ENCODE results near the gene XPO6.

DNA sequence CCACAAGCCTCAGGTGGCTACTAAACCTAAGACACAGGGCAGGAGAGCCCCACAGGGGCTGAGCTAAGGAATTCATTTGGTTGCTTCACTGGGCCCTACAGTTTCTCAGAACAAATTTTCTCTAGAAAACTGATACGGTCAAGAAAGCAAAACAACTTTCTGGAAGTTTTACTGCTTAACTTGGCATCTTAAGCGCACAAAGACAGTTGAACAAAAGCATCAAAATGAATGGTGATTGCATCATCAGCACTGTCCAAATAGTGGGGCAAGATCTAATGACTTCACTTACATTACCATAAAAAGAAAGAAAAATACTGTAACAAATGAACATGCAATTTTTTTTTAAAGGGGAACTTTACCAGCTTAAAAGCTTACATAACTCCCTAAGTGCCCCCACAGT lies 47.6 kb downstream of the XPO6 start:
- TF ChIP-seq FOXM1 (IDR thresholded peaks at IDR 0.05; ENCODE audit: low read depth) (no peak), EP300 (IDR thresholded peaks at IDR 0.05; ENCODE audit: borderline replicate concordance in 1 of 2, low read depth in 1 of 2, low read length in 1 of 2) (no peak), RCOR1 (IDR thresholded peaks at IDR 0.05; ENCODE audit: low read length) (no peak), SMC3 (IDR thresholded peaks at IDR 0.05; ENCODE audit: low read depth, low read length) (no peak), POLR2AphosphoS5 (IDR thresholded peaks at IDR 0.05; ENCODE audit: low read depth, low read length) (no peak), TAF1 (IDR thresholded peaks at IDR 0.05; ENCODE audit: borderline replicate concordance, low read depth, low read length) (no peak), TCF12 (IDR thresholded peaks at IDR 0.05) (no peak), FOXJ3 (CRISPR knock-in tag; IDR thresholded peaks at IDR 0.05) (no peak)
- TF ChIP-seq, protein P1, sequence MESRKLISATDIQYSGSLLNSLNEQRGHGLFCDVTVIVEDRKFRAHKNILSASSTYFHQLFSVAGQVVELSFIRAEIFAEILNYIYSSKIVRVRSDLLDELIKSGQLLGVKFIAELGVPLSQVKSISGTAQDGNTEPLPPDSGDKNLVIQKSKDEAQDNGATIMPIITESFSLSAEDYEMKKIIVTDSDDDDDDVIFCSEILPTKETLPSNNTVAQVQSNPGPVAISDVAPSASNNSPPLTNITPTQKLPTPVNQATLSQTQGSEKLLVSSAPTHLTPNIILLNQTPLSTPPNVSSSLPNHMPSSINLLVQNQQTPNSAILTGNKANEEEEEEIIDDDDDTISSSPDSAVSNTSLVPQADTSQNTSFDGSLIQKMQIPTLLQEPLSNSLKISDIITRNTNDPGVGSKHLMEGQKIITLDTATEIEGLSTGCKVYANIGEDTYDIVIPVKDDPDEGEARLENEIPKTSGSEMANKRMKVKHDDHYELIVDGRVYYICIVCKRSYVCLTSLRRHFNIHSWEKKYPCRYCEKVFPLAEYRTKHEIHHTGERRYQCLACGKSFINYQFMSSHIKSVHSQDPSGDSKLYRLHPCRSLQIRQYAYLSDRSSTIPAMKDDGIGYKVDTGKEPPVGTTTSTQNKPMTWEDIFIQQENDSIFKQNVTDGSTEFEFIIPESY (IDR thresholded peaks at IDR 0.05; ENCODE audit: borderline replicate concordance, low read depth), result no peak
- TF ChIP-seq, protein P2, sequence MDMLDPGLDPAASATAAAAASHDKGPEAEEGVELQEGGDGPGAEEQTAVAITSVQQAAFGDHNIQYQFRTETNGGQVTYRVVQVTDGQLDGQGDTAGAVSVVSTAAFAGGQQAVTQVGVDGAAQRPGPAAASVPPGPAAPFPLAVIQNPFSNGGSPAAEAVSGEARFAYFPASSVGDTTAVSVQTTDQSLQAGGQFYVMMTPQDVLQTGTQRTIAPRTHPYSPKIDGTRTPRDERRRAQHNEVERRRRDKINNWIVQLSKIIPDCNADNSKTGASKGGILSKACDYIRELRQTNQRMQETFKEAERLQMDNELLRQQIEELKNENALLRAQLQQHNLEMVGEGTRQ (IDR thresholded peaks at IDR 0.05; ENCODE audit: borderline replicate concordance, low read depth, low read length), result no peak
- TF ChIP-seq, protein P3, sequence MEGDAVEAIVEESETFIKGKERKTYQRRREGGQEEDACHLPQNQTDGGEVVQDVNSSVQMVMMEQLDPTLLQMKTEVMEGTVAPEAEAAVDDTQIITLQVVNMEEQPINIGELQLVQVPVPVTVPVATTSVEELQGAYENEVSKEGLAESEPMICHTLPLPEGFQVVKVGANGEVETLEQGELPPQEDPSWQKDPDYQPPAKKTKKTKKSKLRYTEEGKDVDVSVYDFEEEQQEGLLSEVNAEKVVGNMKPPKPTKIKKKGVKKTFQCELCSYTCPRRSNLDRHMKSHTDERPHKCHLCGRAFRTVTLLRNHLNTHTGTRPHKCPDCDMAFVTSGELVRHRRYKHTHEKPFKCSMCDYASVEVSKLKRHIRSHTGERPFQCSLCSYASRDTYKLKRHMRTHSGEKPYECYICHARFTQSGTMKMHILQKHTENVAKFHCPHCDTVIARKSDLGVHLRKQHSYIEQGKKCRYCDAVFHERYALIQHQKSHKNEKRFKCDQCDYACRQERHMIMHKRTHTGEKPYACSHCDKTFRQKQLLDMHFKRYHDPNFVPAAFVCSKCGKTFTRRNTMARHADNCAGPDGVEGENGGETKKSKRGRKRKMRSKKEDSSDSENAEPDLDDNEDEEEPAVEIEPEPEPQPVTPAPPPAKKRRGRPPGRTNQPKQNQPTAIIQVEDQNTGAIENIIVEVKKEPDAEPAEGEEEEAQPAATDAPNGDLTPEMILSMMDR (IDR thresholded peaks at IDR 0.05), result no peak
- TF ChIP-seq, protein P4, sequence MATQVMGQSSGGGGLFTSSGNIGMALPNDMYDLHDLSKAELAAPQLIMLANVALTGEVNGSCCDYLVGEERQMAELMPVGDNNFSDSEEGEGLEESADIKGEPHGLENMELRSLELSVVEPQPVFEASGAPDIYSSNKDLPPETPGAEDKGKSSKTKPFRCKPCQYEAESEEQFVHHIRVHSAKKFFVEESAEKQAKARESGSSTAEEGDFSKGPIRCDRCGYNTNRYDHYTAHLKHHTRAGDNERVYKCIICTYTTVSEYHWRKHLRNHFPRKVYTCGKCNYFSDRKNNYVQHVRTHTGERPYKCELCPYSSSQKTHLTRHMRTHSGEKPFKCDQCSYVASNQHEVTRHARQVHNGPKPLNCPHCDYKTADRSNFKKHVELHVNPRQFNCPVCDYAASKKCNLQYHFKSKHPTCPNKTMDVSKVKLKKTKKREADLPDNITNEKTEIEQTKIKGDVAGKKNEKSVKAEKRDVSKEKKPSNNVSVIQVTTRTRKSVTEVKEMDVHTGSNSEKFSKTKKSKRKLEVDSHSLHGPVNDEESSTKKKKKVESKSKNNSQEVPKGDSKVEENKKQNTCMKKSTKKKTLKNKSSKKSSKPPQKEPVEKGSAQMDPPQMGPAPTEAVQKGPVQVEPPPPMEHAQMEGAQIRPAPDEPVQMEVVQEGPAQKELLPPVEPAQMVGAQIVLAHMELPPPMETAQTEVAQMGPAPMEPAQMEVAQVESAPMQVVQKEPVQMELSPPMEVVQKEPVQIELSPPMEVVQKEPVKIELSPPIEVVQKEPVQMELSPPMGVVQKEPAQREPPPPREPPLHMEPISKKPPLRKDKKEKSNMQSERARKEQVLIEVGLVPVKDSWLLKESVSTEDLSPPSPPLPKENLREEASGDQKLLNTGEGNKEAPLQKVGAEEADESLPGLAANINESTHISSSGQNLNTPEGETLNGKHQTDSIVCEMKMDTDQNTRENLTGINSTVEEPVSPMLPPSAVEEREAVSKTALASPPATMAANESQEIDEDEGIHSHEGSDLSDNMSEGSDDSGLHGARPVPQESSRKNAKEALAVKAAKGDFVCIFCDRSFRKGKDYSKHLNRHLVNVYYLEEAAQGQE (IDR thresholded peaks at IDR 0.05; ENCODE audit: low read depth, low read length), result no peak
- TF ChIP-seq, protein P5, sequence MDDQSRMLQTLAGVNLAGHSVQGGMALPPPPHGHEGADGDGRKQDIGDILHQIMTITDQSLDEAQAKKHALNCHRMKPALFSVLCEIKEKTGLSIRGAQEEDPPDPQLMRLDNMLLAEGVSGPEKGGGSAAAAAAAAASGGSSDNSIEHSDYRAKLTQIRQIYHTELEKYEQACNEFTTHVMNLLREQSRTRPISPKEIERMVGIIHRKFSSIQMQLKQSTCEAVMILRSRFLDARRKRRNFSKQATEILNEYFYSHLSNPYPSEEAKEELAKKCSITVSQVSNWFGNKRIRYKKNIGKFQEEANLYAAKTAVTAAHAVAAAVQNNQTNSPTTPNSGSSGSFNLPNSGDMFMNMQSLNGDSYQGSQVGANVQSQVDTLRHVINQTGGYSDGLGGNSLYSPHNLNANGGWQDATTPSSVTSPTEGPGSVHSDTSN (IDR thresholded peaks at IDR 0.05), result no peak
